Stimulated activated CD8-positive, alpha-beta memory T cell treated with anti-CD3 and anti-CD28 coated beads, Interleukin-15, amount 100 ng/mL, for 48 hours (primary cell): Measurements from ENCODE around the gene RNF144A.

Experiments
- DNase-seq, 2 donors: peaks; one replicate each; pipeline ENCODE4 v3.0.0-alpha.2; 2020; ENCODE audit warnings: low read depth in 2 of 2

The RNF144A gene

GRCh38 chr2:6947929-6948676 is 30.9 kb downstream of the RNF144A start:
- no peak for DNase-seq

- no peak for DNase-seq
Measured at GRCh38 chr2:6948677-6949351, 31.6 kb downstream of the RNF144A start.

GRCh38 chr2:6951046-6951445 is 33.8 kb downstream of the RNF144A start:
- DNase-seq, result no peak

GRCh38 chr2:6952101-6952500 is 34.9 kb downstream of the RNF144A start:
- no peak for DNase-seq

- no peak for DNase-seq
Measured at GRCh38 chr2:6954586-6954985, 37.4 kb downstream of the RNF144A start.

- DNase-seq, result no peak
Measured at GRCh38 chr2:6955511-6956136, 38.4 kb downstream of the RNF144A start.

- DNase-seq, result no peak
Measured at GRCh38 chr2:6956566-6956965, 39.4 kb downstream of the RNF144A start.

- no peak for DNase-seq
Measured at GRCh38 chr2:6957031-6957714, 40.0 kb downstream of the RNF144A start.

- DNase-seq, result no peak
Measured at GRCh38 chr2:6957910-6958615, 40.9 kb downstream of the RNF144A start.

- DNase-seq, result no peak
Measured at GRCh38 chr2:6958616-6959235, 41.5 kb downstream of the RNF144A start.

GRCh38 chr2:6959751-6960150 is 42.5 kb downstream of the RNF144A start:
- DNase-seq, result no peak

- no peak for DNase-seq
Measured at GRCh38 chr2:6960659-6961058, 43.4 kb downstream of the RNF144A start.

- DNase-seq, result no peak
Measured at GRCh38 chr2:6963727-6964126, 46.5 kb downstream of the RNF144A start.

- no peak for DNase-seq
Measured at GRCh38 chr2:6965071-6965795, 48.0 kb downstream of the RNF144A start.

GRCh38 chr2:6966446-6966940 is 49.3 kb downstream of the RNF144A start:
- no peak for DNase-seq

GRCh38 chr2:6967301-6967700 is 50.1 kb downstream of the RNF144A start:
- DNase-seq, result no peak

- no peak for DNase-seq
Measured at GRCh38 chr2:6968319-6969100, 51.3 kb downstream of the RNF144A start.

GRCh38 chr2:6970551-6970950 is 53.3 kb downstream of the RNF144A start:
- DNase-seq, result no peak

- DNase-seq, result no peak
Measured at GRCh38 chr2:6970976-6971480, 53.8 kb downstream of the RNF144A start.
